ENCODE results near the gene HIP1R.

DNA sequence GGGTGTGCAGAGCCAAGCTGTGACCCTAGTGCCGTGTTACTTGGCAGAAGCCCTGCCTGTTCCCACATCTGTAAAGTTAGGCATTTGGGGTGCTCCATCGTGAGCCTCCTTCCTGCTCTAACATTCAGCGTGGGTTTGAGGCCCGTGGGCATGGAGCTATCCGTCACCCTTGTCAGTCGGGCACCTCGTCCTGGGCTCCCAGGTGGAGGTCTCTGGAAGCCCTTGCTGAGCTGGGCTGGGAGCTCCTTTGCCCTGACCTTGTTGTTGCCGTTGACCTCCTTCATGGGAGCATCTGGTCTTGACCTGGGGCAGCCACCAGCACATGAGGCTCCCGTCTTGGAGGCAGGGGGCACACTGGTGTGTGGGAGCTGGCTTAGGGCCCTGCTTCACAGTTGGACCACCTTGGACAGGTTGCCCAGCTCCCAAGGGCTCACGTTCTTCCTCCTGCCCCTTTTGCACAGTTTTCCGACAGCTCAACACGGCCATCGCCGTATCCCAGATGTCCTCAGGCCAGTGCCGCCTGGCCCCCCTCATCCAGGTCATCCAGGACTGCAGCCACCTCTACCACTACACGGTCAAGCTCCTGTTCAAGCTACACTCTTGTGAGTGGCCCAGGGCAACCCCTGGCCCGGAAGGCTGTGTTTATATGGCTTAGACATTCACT, 18.5 kb downstream of the HIP1R start:
- TF ChIP-seq, protein P1, sequence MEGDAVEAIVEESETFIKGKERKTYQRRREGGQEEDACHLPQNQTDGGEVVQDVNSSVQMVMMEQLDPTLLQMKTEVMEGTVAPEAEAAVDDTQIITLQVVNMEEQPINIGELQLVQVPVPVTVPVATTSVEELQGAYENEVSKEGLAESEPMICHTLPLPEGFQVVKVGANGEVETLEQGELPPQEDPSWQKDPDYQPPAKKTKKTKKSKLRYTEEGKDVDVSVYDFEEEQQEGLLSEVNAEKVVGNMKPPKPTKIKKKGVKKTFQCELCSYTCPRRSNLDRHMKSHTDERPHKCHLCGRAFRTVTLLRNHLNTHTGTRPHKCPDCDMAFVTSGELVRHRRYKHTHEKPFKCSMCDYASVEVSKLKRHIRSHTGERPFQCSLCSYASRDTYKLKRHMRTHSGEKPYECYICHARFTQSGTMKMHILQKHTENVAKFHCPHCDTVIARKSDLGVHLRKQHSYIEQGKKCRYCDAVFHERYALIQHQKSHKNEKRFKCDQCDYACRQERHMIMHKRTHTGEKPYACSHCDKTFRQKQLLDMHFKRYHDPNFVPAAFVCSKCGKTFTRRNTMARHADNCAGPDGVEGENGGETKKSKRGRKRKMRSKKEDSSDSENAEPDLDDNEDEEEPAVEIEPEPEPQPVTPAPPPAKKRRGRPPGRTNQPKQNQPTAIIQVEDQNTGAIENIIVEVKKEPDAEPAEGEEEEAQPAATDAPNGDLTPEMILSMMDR (tag by site-specific recombination; IDR thresholded peaks at IDR 0.05), result no peak
- TF ChIP-seq GFI1B (tag by site-specific recombination; IDR thresholded peaks at IDR 0.05), result no peak
- no peak for TF ChIP-seq ZNF335 (tag by site-specific recombination; conservative IDR thresholded peaks at IDR 0.05)
- TF ChIP-seq, protein P2, sequence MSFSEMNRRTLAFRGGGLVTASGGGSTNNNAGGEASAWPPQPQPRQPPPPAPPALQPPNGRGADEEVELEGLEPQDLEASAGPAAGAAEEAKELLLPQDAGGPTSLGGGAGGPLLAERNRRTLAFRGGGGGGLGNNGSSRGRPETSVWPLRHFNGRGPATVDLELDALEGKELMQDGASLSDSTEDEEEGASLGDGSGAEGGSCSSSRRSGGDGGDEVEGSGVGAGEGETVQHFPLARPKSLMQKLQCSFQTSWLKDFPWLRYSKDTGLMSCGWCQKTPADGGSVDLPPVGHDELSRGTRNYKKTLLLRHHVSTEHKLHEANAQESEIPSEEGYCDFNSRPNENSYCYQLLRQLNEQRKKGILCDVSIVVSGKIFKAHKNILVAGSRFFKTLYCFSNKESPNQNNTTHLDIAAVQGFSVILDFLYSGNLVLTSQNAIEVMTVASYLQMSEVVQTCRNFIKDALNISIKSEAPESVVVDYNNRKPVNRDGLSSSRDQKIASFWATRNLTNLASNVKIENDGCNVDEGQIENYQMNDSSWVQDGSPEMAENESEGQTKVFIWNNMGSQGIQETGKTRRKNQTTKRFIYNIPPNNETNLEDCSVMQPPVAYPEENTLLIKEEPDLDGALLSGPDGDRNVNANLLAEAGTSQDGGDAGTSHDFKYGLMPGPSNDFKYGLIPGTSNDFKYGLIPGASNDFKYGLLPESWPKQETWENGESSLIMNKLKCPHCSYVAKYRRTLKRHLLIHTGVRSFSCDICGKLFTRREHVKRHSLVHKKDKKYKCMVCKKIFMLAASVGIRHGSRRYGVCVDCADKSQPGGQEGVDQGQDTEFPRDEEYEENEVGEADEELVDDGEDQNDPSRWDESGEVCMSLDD (tag by site-specific recombination; IDR thresholded peaks at IDR 0.05), result no peak

Measured in HEK293 (cell line).